Subcutaneous adipose tissue (tissue), 4 donors: ENCODE measurements around the gene HIP1R. TPM values are rescaled to one million over a fixed set of nuclear protein-coding genes. Genes with fewer than 3 reads are reported as not detected.

Source experiments
- total RNA-seq, 4 donors: library from RNA; depleted of rRNA; stranded (reverse); fragments of >200 nt; gene quantifications; one replicate each; pipeline ENCODE4 v1.1.0, GENCODE V29; 2016
- TF ChIP-seq, protein P1 (sequence below): fragments of 450-650 bp; IDR thresholded peaks from one replicate; pipeline ENCODE4 v1.5.1; 2016; ENCODE audit warnings: low read depth, mild to moderate bottlenecking, control low read depth, antibody characterized with exemption, moderate library complexity

HIP1R gene
- total RNA-seq, 4 donors from 2014 or later, result 13.4 to 70.3 (median 19.7) TPM

DNA sequence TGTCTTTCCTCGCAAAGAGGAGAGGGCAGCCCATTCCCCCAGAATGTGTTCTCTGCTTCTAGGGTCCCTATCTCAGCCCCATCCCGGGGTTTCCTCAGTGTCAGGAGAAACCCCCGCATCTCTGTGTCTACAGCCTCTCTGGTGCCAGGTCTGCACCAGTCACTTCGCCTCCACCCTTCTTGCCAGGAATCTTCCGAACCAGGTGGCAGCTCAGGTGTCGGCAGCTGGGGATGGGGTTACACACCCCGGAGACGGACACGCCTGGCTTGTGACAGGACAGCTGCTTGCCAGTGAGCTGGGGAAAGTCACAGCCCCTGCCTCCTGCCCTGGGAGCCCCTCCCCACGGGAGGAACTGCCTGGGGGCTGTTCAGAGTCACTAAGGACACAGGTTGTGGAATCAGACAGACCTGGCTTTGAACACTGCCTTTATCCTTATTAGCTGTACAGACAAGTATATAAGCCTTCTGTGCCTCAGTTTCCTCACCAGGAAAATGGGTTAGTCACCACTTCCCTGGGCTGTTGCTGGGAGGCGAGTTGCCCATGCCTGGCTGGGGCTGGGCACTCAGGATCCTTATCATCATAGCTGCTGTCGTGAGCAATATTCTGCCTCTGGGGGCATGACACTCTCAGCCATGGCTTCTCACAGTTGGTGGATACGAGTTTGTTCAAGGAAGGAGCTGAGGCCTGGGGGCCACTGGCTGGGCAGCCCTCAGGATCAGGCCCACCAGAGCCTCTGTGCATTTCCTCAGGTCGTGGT lies 10.8 kb downstream of the HIP1R start:
- TF ChIP-seq, protein P1, sequence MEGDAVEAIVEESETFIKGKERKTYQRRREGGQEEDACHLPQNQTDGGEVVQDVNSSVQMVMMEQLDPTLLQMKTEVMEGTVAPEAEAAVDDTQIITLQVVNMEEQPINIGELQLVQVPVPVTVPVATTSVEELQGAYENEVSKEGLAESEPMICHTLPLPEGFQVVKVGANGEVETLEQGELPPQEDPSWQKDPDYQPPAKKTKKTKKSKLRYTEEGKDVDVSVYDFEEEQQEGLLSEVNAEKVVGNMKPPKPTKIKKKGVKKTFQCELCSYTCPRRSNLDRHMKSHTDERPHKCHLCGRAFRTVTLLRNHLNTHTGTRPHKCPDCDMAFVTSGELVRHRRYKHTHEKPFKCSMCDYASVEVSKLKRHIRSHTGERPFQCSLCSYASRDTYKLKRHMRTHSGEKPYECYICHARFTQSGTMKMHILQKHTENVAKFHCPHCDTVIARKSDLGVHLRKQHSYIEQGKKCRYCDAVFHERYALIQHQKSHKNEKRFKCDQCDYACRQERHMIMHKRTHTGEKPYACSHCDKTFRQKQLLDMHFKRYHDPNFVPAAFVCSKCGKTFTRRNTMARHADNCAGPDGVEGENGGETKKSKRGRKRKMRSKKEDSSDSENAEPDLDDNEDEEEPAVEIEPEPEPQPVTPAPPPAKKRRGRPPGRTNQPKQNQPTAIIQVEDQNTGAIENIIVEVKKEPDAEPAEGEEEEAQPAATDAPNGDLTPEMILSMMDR, result no peak

DNA sequence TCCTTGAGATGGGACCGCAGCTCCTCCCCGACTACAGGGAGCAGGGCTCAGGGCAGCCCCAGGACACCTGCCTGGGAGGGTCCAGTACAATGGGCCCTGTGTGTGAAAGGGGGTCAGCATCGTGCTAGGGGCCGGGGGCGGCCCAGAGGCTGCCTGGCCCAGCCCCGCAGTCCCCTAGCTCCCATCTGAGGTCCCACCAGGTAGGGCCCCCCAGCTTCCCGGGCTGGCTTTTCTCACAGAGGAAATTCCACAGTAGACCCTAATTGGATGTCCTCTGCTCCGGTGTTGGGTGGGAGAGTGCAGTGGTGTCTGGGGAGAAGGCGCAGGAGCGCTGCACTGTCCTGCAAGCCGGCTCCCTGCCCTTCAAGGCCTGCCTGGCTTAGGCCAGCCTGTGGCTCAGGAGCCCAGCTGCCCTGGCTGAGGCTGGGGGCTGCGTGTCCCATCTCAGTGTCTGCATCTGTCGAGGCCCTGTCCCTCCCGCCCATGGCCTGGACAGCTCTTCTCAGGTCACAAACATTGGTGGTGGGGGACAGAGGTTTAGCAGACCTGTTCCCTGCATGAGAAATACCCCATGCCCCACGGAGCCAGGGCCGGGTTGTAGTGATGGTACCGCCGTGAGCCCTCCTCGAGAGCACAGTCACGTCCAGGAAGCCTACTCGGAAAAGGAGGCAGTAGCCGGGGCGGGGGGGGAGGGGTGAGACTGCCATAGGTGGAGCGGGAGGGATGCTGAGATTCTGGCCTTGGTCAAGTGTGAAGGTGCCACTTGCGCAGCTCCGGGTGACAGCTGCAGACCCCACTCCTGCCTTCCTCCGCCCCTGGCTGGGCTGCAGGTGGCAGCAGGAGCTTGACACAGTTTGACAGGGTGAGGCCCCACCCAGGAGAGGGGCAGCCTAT lies 11.6 kb downstream of the HIP1R start:
- TF ChIP-seq, protein P1, result no peak

DNA sequence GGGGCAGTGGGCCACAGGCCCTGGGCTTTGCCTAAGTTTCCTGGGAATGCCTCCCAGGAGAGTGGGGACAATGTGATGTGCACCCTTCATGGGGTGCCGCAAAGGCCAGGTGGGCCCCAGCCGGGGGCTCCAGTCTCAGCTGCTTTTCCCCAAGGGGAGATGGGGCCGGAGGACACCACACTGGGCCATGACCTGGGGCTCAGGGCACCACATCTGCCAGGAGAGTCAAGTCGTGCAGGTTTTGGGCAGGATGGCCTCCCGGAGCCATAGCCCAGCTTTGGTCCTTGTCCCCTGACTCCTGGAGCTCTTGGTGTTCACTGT lies 12.2 kb downstream of the HIP1R start:
- TF ChIP-seq, protein P1, result no peak

DNA sequence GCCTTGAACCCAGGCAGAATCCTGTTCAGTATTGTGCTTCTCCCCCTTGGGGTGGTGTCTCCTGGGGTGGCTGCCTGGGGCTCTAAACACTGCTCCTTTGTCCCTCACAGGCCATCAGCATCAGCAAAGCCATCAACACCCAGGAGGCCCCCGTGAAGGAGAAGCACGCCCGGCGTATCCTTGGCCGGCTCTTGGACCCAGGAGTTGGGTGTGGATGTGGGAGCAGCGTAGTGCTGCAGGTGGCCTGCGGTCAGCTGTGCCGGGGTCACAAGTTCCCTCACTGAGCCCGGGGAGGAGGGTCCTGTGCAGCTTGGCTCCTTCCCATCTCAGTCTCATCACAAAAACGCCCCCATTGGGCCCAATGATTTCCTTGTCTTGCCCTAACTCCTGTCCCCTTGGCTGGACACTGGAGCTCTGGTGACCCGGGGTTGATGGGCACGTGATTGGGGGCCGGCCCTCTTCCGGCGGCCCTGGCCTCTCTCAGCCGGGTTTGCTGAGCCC lies 12.7 kb downstream of the HIP1R start:
- TF ChIP-seq, protein P1, result no peak

DNA sequence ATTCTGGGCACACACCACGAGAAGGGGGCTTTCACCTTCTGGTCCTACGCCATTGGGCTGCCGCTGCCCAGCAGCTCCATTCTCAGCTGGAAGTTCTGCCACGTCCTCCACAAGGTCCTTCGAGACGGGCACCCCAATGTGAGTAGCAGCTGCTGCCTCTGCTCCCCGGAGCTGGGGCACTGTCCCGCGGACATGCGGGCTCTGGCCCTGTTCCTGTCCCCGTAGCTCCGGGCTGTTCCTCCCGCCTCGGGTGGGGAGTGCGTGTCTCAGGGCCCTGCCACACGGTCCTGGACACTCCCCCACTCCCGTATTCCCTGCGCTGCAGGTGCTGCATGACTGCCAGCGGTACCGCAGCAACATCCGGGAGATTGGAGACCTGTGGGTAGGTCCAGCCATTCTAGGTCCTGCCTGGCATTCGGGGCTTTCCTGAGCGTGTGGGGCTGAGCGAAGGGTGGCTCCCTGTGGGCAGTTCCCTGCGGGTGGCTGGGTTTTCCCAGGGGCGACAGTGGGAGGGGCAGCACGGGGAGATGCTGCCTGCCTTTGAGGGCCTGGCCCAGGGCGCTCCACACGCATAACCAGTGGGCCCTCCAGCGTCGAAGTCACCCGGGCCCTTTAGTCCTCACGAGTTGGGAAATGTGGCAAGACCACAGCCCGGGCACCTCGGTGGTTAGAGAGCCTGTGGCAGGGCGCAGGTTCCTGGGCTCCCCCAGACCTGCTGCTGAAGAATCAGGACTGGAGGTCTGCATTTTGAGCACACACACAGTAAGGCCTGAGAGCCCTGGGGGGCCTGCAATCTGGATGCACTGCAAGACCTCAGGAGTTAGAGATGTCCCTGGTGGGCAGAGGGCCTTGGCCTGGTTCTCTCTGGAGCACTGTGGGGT lies 13.5 kb downstream of the HIP1R start:
- TF ChIP-seq, protein P1, result no peak

DNA sequence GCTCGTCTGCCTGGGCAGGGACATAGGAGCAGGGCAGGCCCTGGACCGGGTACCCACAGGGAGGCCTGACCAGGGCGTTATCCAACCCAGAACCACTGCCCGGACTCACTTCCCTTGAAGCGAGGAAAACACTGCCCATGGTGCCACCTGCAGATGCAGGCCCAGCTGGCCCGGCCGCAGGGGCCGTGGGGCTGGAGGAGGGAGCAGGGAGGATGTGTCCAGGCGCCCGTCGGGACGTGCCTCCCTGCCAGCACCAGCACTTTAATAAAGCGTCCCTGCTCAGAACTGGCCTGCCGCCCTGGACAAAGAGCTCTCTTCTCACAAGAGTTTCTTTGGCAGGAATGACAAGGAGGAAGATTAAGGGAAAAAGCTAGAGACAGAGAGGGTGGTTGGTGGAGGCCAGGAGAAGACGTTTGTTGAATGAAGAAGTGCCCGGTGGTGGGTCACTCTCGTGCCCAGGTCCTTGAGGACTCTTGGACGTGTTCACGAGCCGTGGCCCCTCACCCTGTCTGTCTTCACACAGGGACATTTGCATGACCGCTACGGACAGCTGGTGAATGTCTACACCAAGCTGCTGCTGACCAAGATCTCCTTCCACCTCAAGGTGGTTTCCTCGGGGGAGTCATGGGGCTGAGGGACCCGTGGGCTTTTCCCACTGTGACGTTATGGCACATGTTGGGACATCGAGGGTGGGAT lies 14.2 kb downstream of the HIP1R start:
- TF ChIP-seq, protein P1, result no peak
